CD14-positive monocyte (primary cell): Measurements from ENCODE around the gene ALDH1A3. TPM values are rescaled to one million over a fixed set of nuclear protein-coding genes. Genes with fewer than 3 reads are reported as not detected.

Source experiments
- DNase-seq, 3 donors: peaks; one replicate each; pipeline ENCODE4 v3.0.0-alpha.2; 2011 to 2022
- H2AFZ ChIP-seq: 2 replicates; pipeline ENCODE4 v1.6.0; 2012; ENCODE audit warnings: mild to moderate bottlenecking, low read depth, low read length, inconsistent platforms; ENCODE audit not compliant: insufficient read depth, poor library complexity, severe bottlenecking
- H3K27ac ChIP-seq, 2 donors: 1 replicate in 1 of 2; 2 replicates in 1 of 2; pipeline ENCODE4 v1.5.1; 2012 to 2013; ENCODE audit warnings: low read length in 2 of 2, control low read depth in 1 of 2, inconsistent platforms in 1 of 2, low read depth in 1 of 2, mild to moderate bottlenecking in 1 of 2
- H3K27me3 ChIP-seq, 2 donors: one replicate each; pipeline versions ENCODE4 v1.6.0 to v1.6.1; 2011 to 2013; ENCODE audit warnings: low read length in 2 of 2; ENCODE audit not compliant: control insufficient read depth in 2 of 2, insufficient read depth in 2 of 2
- H3K36me3 ChIP-seq, 2 donors: replicated peaks in 1 of 2; 1 replicate in 1 of 2; 2 replicates in 1 of 2; pipeline versions ENCODE4 v1.5.1 to v1.6.1; 2012 to 2013; ENCODE audit warnings: low read length in 2 of 2, control low read depth in 1 of 2, inconsistent platforms in 1 of 2, mild to moderate bottlenecking in 1 of 2; ENCODE audit not compliant: insufficient read depth in 2 of 2, control insufficient read depth in 1 of 2
- H3K4me1 ChIP-seq, 2 donors: 1 replicate in 1 of 2; 2 replicates in 1 of 2; pipeline versions ENCODE4 v1.5.1 to v1.6.1; 2012 to 2013; ENCODE audit warnings: low read length in 2 of 2, control low read depth in 1 of 2, inconsistent platforms in 1 of 2, mild to moderate bottlenecking in 1 of 2, moderate library complexity in 1 of 2; ENCODE audit not compliant: insufficient read depth in 2 of 2, control insufficient read depth in 1 of 2
- H3K4me2 ChIP-seq: replicated peaks from 2 replicates; pipeline ENCODE3; 2012; ENCODE audit warnings: low read length, moderate library complexity, mild to moderate bottlenecking; ENCODE audit not compliant: poor library complexity, severe bottlenecking; ENCODE audit errors: extremely low read depth
- H3K4me3 ChIP-seq, 3 experiments: fragments of 200-600 bp in 1 of 3; sonication (generic) in 1 of 3; replicated peaks in 1 of 3; 1 replicate in 2 of 3; 2 replicates in 1 of 3; pipeline ENCODE4 v1.5.1; 2011 to 2013; ENCODE audit warnings: low read length in 3 of 3, mild to moderate bottlenecking in 3 of 3, control low read depth in 2 of 3, low read depth in 2 of 3, inconsistent platforms in 1 of 3, moderate library complexity in 1 of 3
- H3K79me2 ChIP-seq: 2 replicates; pipeline ENCODE4 v1.6.0; 2012; ENCODE audit warnings: mild to moderate bottlenecking, control low read depth, inconsistent platforms, low read length, moderate library complexity; ENCODE audit not compliant: insufficient read depth
- H3K9ac ChIP-seq: 2 replicates; pipeline ENCODE4 v1.6.0; 2017; ENCODE audit warnings: low read length, mild to moderate bottlenecking; ENCODE audit not compliant: insufficient read depth, poor library complexity, severe bottlenecking
- H3K9me3 ChIP-seq, 2 donors: replicated peaks in 1 of 2; 1 replicate in 1 of 2; 2 replicates in 1 of 2; pipeline versions ENCODE4 v1.5.1 to v1.6.1; 2012 to 2013; ENCODE audit warnings: low read length in 2 of 2, control low read depth in 1 of 2; ENCODE audit not compliant: control insufficient read depth in 1 of 2, insufficient read depth in 1 of 2
- H4K20me1 ChIP-seq: 2 replicates; pipeline ENCODE4 v1.6.0; 2012; ENCODE audit warnings: mild to moderate bottlenecking, low read length, control low read depth, moderate library complexity; ENCODE audit not compliant: insufficient read depth
- H3K27ac Mint-ChIP-seq, 7 donors: one replicate each; pipeline ENCODE4 v1.8.0; 2020; ENCODE audit warnings: mild to moderate bottlenecking in 7 of 7, mixed read lengths in 7 of 7, moderate library complexity in 6 of 7, inconsistent platforms in 2 of 7
- H3K27me3 Mint-ChIP-seq, 3 donors: one replicate each; pipeline ENCODE4 v1.8.0; 2021 to 2022; ENCODE audit warnings: low read depth in 3 of 3, mild to moderate bottlenecking in 3 of 3, mixed read lengths in 3 of 3, moderate library complexity in 3 of 3, inconsistent platforms in 1 of 3
- H3K36me3 Mint-ChIP-seq, 2 donors: one replicate each; pipeline ENCODE4 v1.8.0; 2020; ENCODE audit warnings: mixed read lengths in 2 of 2, inconsistent platforms in 1 of 2, mild to moderate bottlenecking in 1 of 2
- H3K4me1 Mint-ChIP-seq: one replicate; pipeline ENCODE4 v1.8.0; 2020; ENCODE audit warnings: mild to moderate bottlenecking, mixed read lengths
- H3K4me3 Mint-ChIP-seq, 2 donors: one replicate each; pipeline ENCODE4 v1.8.0; 2020; ENCODE audit warnings: mild to moderate bottlenecking in 2 of 2, mixed read lengths in 2 of 2, moderate library complexity in 1 of 2
- H3K9me3 Mint-ChIP-seq, 7 donors: one replicate each; pipeline ENCODE4 v1.8.0; 2020 to 2022; ENCODE audit warnings: mixed read lengths in 7 of 7, mild to moderate bottlenecking in 6 of 7, moderate library complexity in 6 of 7, inconsistent platforms in 2 of 7
- CTCF ChIP-seq: fragments of 200-600 bp; IDR thresholded peaks from one replicate; pipeline ENCODE4 v1.8.0; 2022; ENCODE audit warnings: antibody characterized with exemption, mild to moderate bottlenecking
- WGBS: methylation state at CpG from one replicate; pipeline ENCODE4 v1.1.5; 2013; ENCODE audit warnings: missing lambda C conversion rate; ENCODE audit not compliant: insufficient coverage; 5-methylcytosine and 5-hydroxymethylcytosine counted together
- intact Hi-C, 2 donors: fragments of 100-400 bp; cut with micrococcal nuclease; formaldehyde crosslinking; loops; one replicate each; pipeline versions ENCODE4 v1.15.0 to v1.15.1; 2023
- polyA plus RNA-seq, 3 donors: library from polyadenylated mRNA; depleted of rRNA in 1 of 3; unstranded in 2 of 3; stranded (reverse) in 1 of 3; fragments of 300-500 nt in 2 of 3; fragments of >200 nt in 1 of 3; fragmentation: Illumina TruSeq in 2 of 3; gene quantifications; 1 replicate in 2 of 3; 2 replicates in 1 of 3; pipeline ENCODE4 v1.2.3, GENCODE V29; 2012 to 2021

The ALDH1A3 gene
- polyA plus RNA-seq, 3 donors: not detected

GRCh38 chr15:100951965-100952364, 72.3 kb downstream of the ALDH1A3 start:
- no peaks in the 10 kb centered on the region for H3K36me3 ChIP-seq
- H3K9me3 ChIP-seq: no peaks in the 10 kb centered on the region
- Mint-ChIP-seq H3K27ac (peak overlapping the region in 2 of 7 donors; percentile 26 to 53), H3K9me3 (peaks cover 0 to 7% (median 1%) of the 10 kb centered on the region in 7 donors), H3K4me3 (peak overlapping the region in 1 of 2 donors; percentile 29), H3K4me1 (peaks cover 35% of the 10 kb centered on the region), H3K36me3 (peaks cover 10 to 14% of the 10 kb centered on the region in 2 donors), H3K27me3 (peaks cover 0 to 3% (median 0%) of the 10 kb centered on the region in 3 donors)
- H3K27me3 ChIP-seq: no peaks in the 10 kb centered on the region
- H2AFZ ChIP-seq: no peak overlapping the region
- WGBS: no CpG with 5 or more reads among the region's 5 CpGs
- peaks cover 13 to 24% of the 10 kb centered on the region in 2 donors for H3K4me1 ChIP-seq
- H4K20me1 ChIP-seq: no peaks in the 10 kb centered on the region
- H3K4me2 ChIP-seq: peak overlapping the region; percentile 17
- intact Hi-C loops: loop anchor here in 1 of 2 donors (10.0 kb wide), 1 partner anchor 53 kb away; no protein-coding TSS in a partner anchor
- H3K27ac ChIP-seq: no peak overlapping the region
- TF ChIP-seq CTCF: peak; percentile 26
- no peak overlapping the region for H3K9ac ChIP-seq
- H3K4me3 ChIP-seq: no peak overlapping the region
- H3K79me2 ChIP-seq: peaks cover 48% of the 10 kb centered on the region
- peak in 2 of 3 donors; percentile 34 to 39 for DNase-seq

GRCh38 chr15:100952566-100952965, 72.9 kb downstream of the ALDH1A3 start:
- Mint-ChIP-seq H3K27me3 (peaks cover 0 to 4% (median 0%) of the 10 kb centered on the region in 3 donors), H3K36me3 (peaks cover 9 to 13% of the 10 kb centered on the region in 2 donors), H3K4me1 (peaks cover 35% of the 10 kb centered on the region), H3K27ac (peak overlapping the region in 1 of 7 donors; percentile 16), H3K4me3 (no peak overlapping the region), H3K9me3 (peaks cover 0 to 7% (median 1%) of the 10 kb centered on the region in 7 donors)
- no peak for DNase-seq
- no CpG with 5 or more reads among the region's 3 CpGs for WGBS
- no peaks in the 10 kb centered on the region for H3K27me3 ChIP-seq
- H3K27ac ChIP-seq: no peak overlapping the region
- no peaks in the 10 kb centered on the region for H4K20me1 ChIP-seq
- H3K9ac ChIP-seq: no peak overlapping the region
- no peak overlapping the region for H3K4me3 ChIP-seq
- H3K36me3 ChIP-seq: no peaks in the 10 kb centered on the region
- H2AFZ ChIP-seq: no peak overlapping the region
- peaks cover 52% of the 10 kb centered on the region for H3K79me2 ChIP-seq
- TF ChIP-seq CTCF: no peak
- no peaks in the 10 kb centered on the region for H3K9me3 ChIP-seq
- intact Hi-C loops: loop anchor here in 1 of 2 donors (10.0 kb wide), 1 partner anchor 52 kb away; no protein-coding TSS in a partner anchor
- H3K4me1 ChIP-seq: peaks cover 13 to 24% of the 10 kb centered on the region in 2 donors
- no peak overlapping the region for H3K4me2 ChIP-seq
